Endothelial cell of umbilical vein (primary cell): ENCODE results near the gene MUC13. TPM values are rescaled to one million over a fixed set of nuclear protein-coding genes. Genes with fewer than 3 reads are reported as not detected.

Experiments used
- BruUV-seq: library from RNA; stranded (reverse); fragments of 400-500 nt; replicated peaks from 2 replicates; lab custom pipeline; 2021; lab: Mats Ljungman, UMichigan
- CTCF ChIA-PET: fragments of 300-600, 350-600 bp; sonication (Branson Sonifier 250); formaldehyde crosslinking; loops from one replicate; lab custom pipeline; 2021; ENCODE audit warnings: antibody characterized with exemption, inconsistent platforms; lab: Charles Lee
- POLR2A ChIA-PET: fragments of 300-600, 350-600 bp; sonication (Branson Sonifier 250); formaldehyde crosslinking; loops from one replicate; lab custom pipeline; 2021; ENCODE audit warnings: antibody characterized with exemption, inconsistent platforms; lab: Charles Lee
- DNase-seq: peaks from one replicate; pipeline ENCODE4 v3.0.0-alpha.2; 2011; ENCODE audit warnings: low read depth, low spot score
- FAIRE-seq: peaks from 2 replicates; lab custom pipeline; 2011; peaks lifted over from hg19 to GRCh38; lab: Jason Lieb, UNC
- H2AFZ ChIP-seq: 2 replicates; pipeline ENCODE4 v1.6.0; 2012; ENCODE audit warnings: low read depth, low read length, control low read depth, inconsistent platforms
- H3K27ac ChIP-seq: 2 replicates; pipeline ENCODE4 v1.5.1; 2011; ENCODE audit warnings: low read depth, mild to moderate bottlenecking, control low read depth, low read length, moderate library complexity; ENCODE audit not compliant: insufficient read depth
- H3K27me3 ChIP-seq, 2 experiments: 2 replicates each; pipeline versions ENCODE4 v1.6.0 to v1.6.1; 2011; ENCODE audit warnings: low read length in 2 of 2, mixed read lengths in 1 of 2; ENCODE audit not compliant: control insufficient read depth in 2 of 2, insufficient read depth in 2 of 2
- H3K36me3 ChIP-seq, 2 experiments: 2 replicates in 1 of 2; 3 replicates in 1 of 2; pipeline ENCODE4 v1.5.1; 2011; ENCODE audit warnings: low read length in 2 of 2, mild to moderate bottlenecking in 1 of 2, moderate library complexity in 1 of 2; ENCODE audit not compliant: control insufficient read depth in 2 of 2, insufficient read depth in 2 of 2; ENCODE audit errors: extremely low read depth in 1 of 2
- H3K4me1 ChIP-seq: 3 replicates; pipeline ENCODE4 v1.5.1; 2011; ENCODE audit warnings: mild to moderate bottlenecking, low read length; ENCODE audit not compliant: control insufficient read depth, insufficient read depth; ENCODE audit errors: extremely low read depth
- H3K4me2 ChIP-seq: 2 replicates; pipeline ENCODE4 v1.6.1; 2011; ENCODE audit warnings: low read length, control low read depth, mixed read lengths; ENCODE audit not compliant: insufficient read depth
- H3K4me3 ChIP-seq, 3 experiments: fragments of 200-600 bp in 1 of 3; sonication (generic), shearing (Covaris generic) in 1 of 3; replicated peaks in 1 of 3; 2 replicates each; pipeline ENCODE4 v1.5.1; 2011 to 2016; ENCODE audit warnings: control low read depth in 3 of 3, low read length in 3 of 3, mild to moderate bottlenecking in 2 of 3, inconsistent platforms in 1 of 3, low read depth in 1 of 3, moderate library complexity in 1 of 3; ENCODE audit not compliant: insufficient read depth in 1 of 3
- H3K79me2 ChIP-seq: 2 replicates; pipeline ENCODE4 v1.6.0; 2012; ENCODE audit warnings: low read length, inconsistent platforms; ENCODE audit not compliant: control insufficient read depth, insufficient read depth
- H3K9ac ChIP-seq: replicated peaks from 2 replicates; pipeline ENCODE3; 2011; ENCODE audit warnings: low read length, control low read depth; ENCODE audit not compliant: insufficient read depth; ENCODE audit errors: extremely low read depth
- H3K9me1 ChIP-seq: replicated peaks from 3 replicates; pipeline ENCODE4 v1.6.0; 2011; ENCODE audit warnings: mild to moderate bottlenecking, low read length; ENCODE audit not compliant: control insufficient read depth, insufficient read depth; ENCODE audit errors: extremely low read depth
- H3K9me3 ChIP-seq: replicated peaks from 2 replicates; pipeline ENCODE4 v1.5.1; 2012; ENCODE audit warnings: low read length, inconsistent platforms; ENCODE audit not compliant: control insufficient read depth, insufficient read depth
- H4K20me1 ChIP-seq: replicated peaks from 2 replicates; pipeline ENCODE3; 2011; ENCODE audit warnings: mild to moderate bottlenecking, low read length; ENCODE audit not compliant: control insufficient read depth, insufficient read depth; ENCODE audit errors: extremely low read depth
- EZH2 ChIP-seq: IDR thresholded peaks from 2 replicates; pipeline ENCODE4 v1.6.1; 2012; ENCODE audit warnings: borderline replicate concordance, low read depth, mild to moderate bottlenecking, moderate library complexity, low read length, inconsistent platforms; ENCODE audit not compliant: severe bottlenecking
- POLR2A ChIP-seq: IDR thresholded peaks from 2 replicates; pipeline ENCODE4 v1.6.1; 2012; ENCODE audit warnings: low read depth, mild to moderate bottlenecking, control low read depth, low read length
- POLR2AphosphoS5 ChIP-seq: IDR thresholded peaks from 2 replicates; pipeline ENCODE4 v1.6.1; 2012; ENCODE audit warnings: low read depth, mild to moderate bottlenecking, control low read depth, low read length, moderate library complexity; ENCODE audit not compliant: insufficient read depth
- dilution Hi-C: fragments of 300-500 bp; cut with MboI; formaldehyde crosslinking; loops from one replicate; pipeline ENCODE4 v1.15.0; 2019; ENCODE audit warnings: low sequenced_read_pairs; ENCODE audit not compliant: extremely low pct_ligation_motif_present
- intact Hi-C: fragments of 100-400 bp; cut with micrococcal nuclease; formaldehyde crosslinking; loops from one replicate; pipeline ENCODE4 v1.10.0; 2022
- polyA plus RNA-seq, 4 experiments: library from polyadenylated mRNA; depleted of rRNA in 3 of 4; stranded (reverse) in 3 of 4; unstranded in 1 of 4; fragments of >200 nt; gene quantifications; 2 replicates each; pipeline versions ENCODE4 v1.2.1 to v1.2.3, GENCODE V29; 2011 to 2012; ENCODE audit warnings: missing spikeins in 1 of 4
- total RNA-seq: library from RNA; stranded (reverse); gene quantifications from 2 replicates; pipeline ENCODE4 v1.2.3, GENCODE V29; 2021

Gene MUC13
- total and polyA plus RNA-seq, 2 donors (not counting 3 experiments of a cell fraction or from before 2014, with no cell fraction given): not detected

GRCh38 chr3:124887177-124887931 is 47.2 kb downstream of the MUC13 start, which contains the start of gene ITGB5:
Gene ITGB5, minus strand, starts transcription at chr3:124887365. Its CDS starts 365 bp downstream, at chr3:124887000.
- ChIA-PET POLR2A (interaction anchor here (1.0 kb wide), 1 partner anchor 116 kb away, joined by 3 read pairs; no protein-coding TSS in a partner anchor), CTCF (interaction anchor here (0.7 to 5.9 kb wide), 7 partner anchors 14 to 127 kb away, joined by 4 to 56 read pairs (median 4); no protein-coding TSS in a partner anchor)
- Histone ChIP-seq H3K27me3 (no peaks in the 10 kb centered on the region), H2AFZ (peak within 1 kb of the TSS; percentile 83), H3K9me1 (no peaks in the 10 kb centered on the region), H3K27ac (peak within 1 kb of the TSS; percentile 57), H3K36me3 (no peaks in the 10 kb centered on the region), H3K4me1 (peaks cover 23% of the 10 kb centered on the region), H4K20me1 (no peaks in the 10 kb centered on the region), H3K79me2 (peaks cover 13% of the 10 kb centered on the region), H3K9me3 (no peaks in the 10 kb centered on the region), H3K4me2 (peak within 1 kb of the TSS; percentile 66), H3K4me3 (peak within 1 kb of the TSS; percentile 36 to 73 (median 47)), H3K9ac (peak within 1 kb of the TSS; percentile 70)
- TF ChIP-seq EZH2 (no peak), POLR2AphosphoS5 (peak; percentile 74), POLR2A (peak; percentile 57)
- intact Hi-C loops (loop anchor here (1.0 to 2.0 kb wide), 5 partner anchors 8 to 126 kb away; no protein-coding TSS in a partner anchor), dilution Hi-C loops (loop anchor here (25.0 kb wide), 1 partner anchor 125 kb away; no protein-coding TSS in a partner anchor)
- FAIRE-seq (peak; percentile 67), DNase-seq (peak; percentile 72)
- BruUV-seq: no TSS peak
